Stomach (tissue), 9 donors: ENCODE results near the gene RARG. TPM values are rescaled to one million over a fixed set of nuclear protein-coding genes. Genes with fewer than 3 reads are reported as not detected.
"Not testable (repeated sequence)": the region's sequence is repeated elsewhere in the genome, so short reads cannot be mapped to it uniquely, and the experiment has no call there.

Experiments used
- DNase-seq, 2 donors: peaks; one replicate each; pipeline versions ENCODE4 v3.0.0 to v3.0.0-alpha.2; 2013 to 2019
- H3K27ac ChIP-seq, 5 donors: fragments of 200-600 bp in 4 of 5; sonication (generic) in 4 of 5; one replicate each; pipeline ENCODE4 v1.5.1; 2013 to 2019; ENCODE audit warnings: mild to moderate bottlenecking in 1 of 5, moderate library complexity in 1 of 5
- H3K27me3 ChIP-seq, 3 donors: fragments of 200-600 bp; sonication (generic); one replicate each; pipeline ENCODE4 v1.5.1; 2017 to 2019; ENCODE audit warnings: mixed run types in 1 of 3
- H3K36me3 ChIP-seq, 4 donors: fragments of 200-600 bp; sonication (generic); 1 replicate in 3 of 4; 2 replicates in 1 of 4; pipeline ENCODE4 v1.5.1; 2016 to 2019
- H3K4me1 ChIP-seq, 4 donors: fragments of 200-600 bp; sonication (generic); one replicate each; pipeline ENCODE4 v1.5.1; 2016 to 2019
- H3K4me3 ChIP-seq, 4 donors: fragments of 200-600 bp; sonication (generic) in 3 of 4; one replicate each; pipeline ENCODE4 v1.5.1; 2016 to 2019; ENCODE audit warnings: mild to moderate bottlenecking in 1 of 4
- H3K9me3 ChIP-seq, 4 donors: fragments of 200-600 bp; sonication (generic); one replicate each; pipeline ENCODE4 v1.5.1; 2016 to 2019
- EP300 ChIP-seq: sonication (generic); formaldehyde crosslinking; IDR thresholded peaks from one replicate; pipeline ENCODE4 v1.6.1; 2017; ENCODE audit warnings: antibody characterized with exemption
- POLR2A ChIP-seq, 4 donors: fragments of 450-650 bp; IDR thresholded peaks; one replicate each; pipeline ENCODE4 v1.6.1; 2016; ENCODE audit warnings: antibody characterized with exemption in 4 of 4, control low read depth in 2 of 4, mild to moderate bottlenecking in 1 of 4, moderate library complexity in 1 of 4
- POLR2AphosphoS5 ChIP-seq, 3 donors: sonication (generic); formaldehyde crosslinking; IDR thresholded peaks; one replicate each; pipeline ENCODE4 v1.6.1; 2016; ENCODE audit warnings: antibody characterized with exemption in 3 of 3
- WGBS, 5 donors: extraction: QIAGEN DNeasy Blood & Tissue Kit in 3 of 5; methylation state at CpG; one replicate each; pipeline versions ENCODE4 v1.1.5 to v1.1.7; 2013 to 2018; 5-methylcytosine and 5-hydroxymethylcytosine counted together
- intact Hi-C: fragments of 100-400 bp; cut with DNase I; formaldehyde crosslinking; loops from one replicate; pipeline ENCODE4 v1.15.1; 2023; ENCODE audit warnings: low total_unique reads
- polyA plus RNA-seq, 3 donors: library from polyadenylated mRNA; stranded (reverse); fragments of 200-250 nt; gene quantifications; one replicate each; pipeline ENCODE4 v1.2.3, GENCODE V29; 2013
- total RNA-seq, 5 donors: library from RNA; depleted of rRNA; stranded (reverse); fragments of >200 nt; gene quantifications; one replicate each; pipeline versions ENCODE4 v1.1.0 to v1.2.3, GENCODE V29; 2014 to 2016
- TF ChIP-seq, protein P1 (sequence below), 7 experiments: fragments of 450-650 bp in 4 of 7; fragments of 200-600 bp in 3 of 7; sonication (generic) in 3 of 7; IDR thresholded peaks; one replicate each; pipeline ENCODE4 v1.5.1; 2016 to 2019; ENCODE audit warnings: antibody characterized with exemption in 7 of 7, control low read depth in 2 of 7, mild to moderate bottlenecking in 1 of 7
- donor health status: healthy with polysubstance abuse.
- donor health status: Bipolar disorder and iron deficiency.
- donor health status: healthy.

The RARG gene
- total and polyA plus RNA-seq, 8 donors, result 2.0 to 37.7 (median 9.6) TPM

GRCh38 chr12:53180931-53181645 is 50.9 kb downstream of the RARG start:
- DNase-seq, result peak; percentile 79 to 95
- Histone ChIP-seq H3K27me3 (no peaks in the 10 kb centered on the region), H3K27ac (peak overlapping the region; percentile 94 to 99 (median 95)), H3K4me1 (peaks cover 27 to 58% (median 41%) of the 10 kb centered on the region in 4 donors), H3K36me3 (peaks cover 29 to 45% (median 44%) of the 10 kb centered on the region in 4 donors), H3K9me3 (no peaks in the 10 kb centered on the region), H3K4me3 (peak overlapping the region; percentile 70 to 90 (median 84))
- WGBS, 5 donors, result 1 to 5% (median 1%) methylated on average over 17 to 51 of the region's 57 CpGs
- intact Hi-C loops, result no loop called here
- TF ChIP-seq POLR2A (IDR thresholded peaks at IDR 0.05), result no peak
- TF ChIP-seq, protein P1, sequence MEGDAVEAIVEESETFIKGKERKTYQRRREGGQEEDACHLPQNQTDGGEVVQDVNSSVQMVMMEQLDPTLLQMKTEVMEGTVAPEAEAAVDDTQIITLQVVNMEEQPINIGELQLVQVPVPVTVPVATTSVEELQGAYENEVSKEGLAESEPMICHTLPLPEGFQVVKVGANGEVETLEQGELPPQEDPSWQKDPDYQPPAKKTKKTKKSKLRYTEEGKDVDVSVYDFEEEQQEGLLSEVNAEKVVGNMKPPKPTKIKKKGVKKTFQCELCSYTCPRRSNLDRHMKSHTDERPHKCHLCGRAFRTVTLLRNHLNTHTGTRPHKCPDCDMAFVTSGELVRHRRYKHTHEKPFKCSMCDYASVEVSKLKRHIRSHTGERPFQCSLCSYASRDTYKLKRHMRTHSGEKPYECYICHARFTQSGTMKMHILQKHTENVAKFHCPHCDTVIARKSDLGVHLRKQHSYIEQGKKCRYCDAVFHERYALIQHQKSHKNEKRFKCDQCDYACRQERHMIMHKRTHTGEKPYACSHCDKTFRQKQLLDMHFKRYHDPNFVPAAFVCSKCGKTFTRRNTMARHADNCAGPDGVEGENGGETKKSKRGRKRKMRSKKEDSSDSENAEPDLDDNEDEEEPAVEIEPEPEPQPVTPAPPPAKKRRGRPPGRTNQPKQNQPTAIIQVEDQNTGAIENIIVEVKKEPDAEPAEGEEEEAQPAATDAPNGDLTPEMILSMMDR (IDR thresholded peaks at IDR 0.05), result peak in 1 of 7 experiments; percentile 36
- no peak for TF ChIP-seq EP300
- TF ChIP-seq POLR2AphosphoS5 (IDR thresholded peaks at IDR 0.05), result no peak

- H3K27me3 ChIP-seq, result no peaks in the 10 kb centered on the region
- WGBS, 5 donors, result 0 to 1% (median 0%) methylated on average over 28 to 70 of the region's 70 CpGs
- peaks cover 22 to 38% (median 37%) of the 10 kb centered on the region in 4 donors for H3K36me3 ChIP-seq
- H3K4me1 ChIP-seq, result peaks cover 27 to 60% (median 45%) of the 10 kb centered on the region in 4 donors
- DNase-seq, result peak; percentile 97 to 99
- peak within 1 kb of the TSS; percentile 70 to 90 (median 84) for H3K4me3 ChIP-seq
- H3K9me3 ChIP-seq, result no peaks in the 10 kb centered on the region
- intact Hi-C loops, result no loop called here
- TF ChIP-seq, protein P1 (IDR thresholded peaks at IDR 0.05), result no peak
- TF ChIP-seq POLR2AphosphoS5 (IDR thresholded peaks at IDR 0.05) (peak; percentile 83 to 95 (median 85)), POLR2A (IDR thresholded peaks at IDR 0.05) (peak in 1 of 4 donors; percentile 51), EP300 (no peak)
- H3K27ac ChIP-seq, result peak within 1 kb of the TSS; percentile 94 to 99 (median 95)
Observed at GRCh38 chr12:53180220-53180930, 51.6 kb downstream of the RARG start, which contains the start of the genes CSAD and ZNF740. CSAD (minus strand) TSS chr12:53180925; CDS start chr12:53173470, 7,455 bp downstream. ZNF740 (plus strand) TSS chr12:53180722; CDS start chr12:53181984, 1,262 bp downstream.

DNA sequence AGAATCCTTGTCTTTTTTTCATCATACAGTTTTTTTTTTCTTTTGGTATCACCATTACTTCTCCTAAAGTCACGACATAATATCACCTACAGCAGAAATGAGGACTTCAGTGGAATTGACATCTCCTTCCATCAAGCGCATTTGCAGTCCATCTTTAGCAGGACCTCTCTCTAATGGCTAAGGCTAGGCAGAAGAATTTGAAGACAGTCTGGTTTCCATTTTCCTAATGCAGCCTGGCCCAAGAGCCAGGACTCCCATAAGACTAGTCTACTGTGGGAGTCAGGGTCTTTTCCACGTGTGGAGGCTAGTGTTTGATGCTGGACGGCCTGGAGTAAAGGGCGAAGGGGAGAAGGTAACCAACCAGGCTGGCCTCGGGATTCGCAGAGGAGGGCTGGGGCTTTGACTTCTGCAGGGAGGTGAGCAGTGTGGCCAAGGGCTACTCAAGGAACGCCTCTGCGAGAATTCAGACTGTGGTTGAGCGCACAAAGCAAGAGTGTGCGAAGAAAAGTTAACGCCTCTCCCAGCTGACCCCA is 52.3 kb downstream of the RARG start:
- H3K4me3 ChIP-seq, result peak overlapping the region; percentile 70 to 90 (median 84)
- TF ChIP-seq EP300, result no peak
- no peak for TF ChIP-seq POLR2A (IDR thresholded peaks at IDR 0.05)
- TF ChIP-seq POLR2AphosphoS5 (IDR thresholded peaks at IDR 0.05), result no peak
- TF ChIP-seq, protein P1 (IDR thresholded peaks at IDR 0.05), result no peak
- WGBS, 5 donors, result 14 to 17% (median 14%) methylated on average over 10 to 12 of the region's 12 CpGs
- H3K36me3 ChIP-seq, result peaks cover 16 to 32% (median 30%) of the 10 kb centered on the region in 4 donors
- no peaks in the 10 kb centered on the region for H3K9me3 ChIP-seq
- no peak for DNase-seq
- intact Hi-C loops, result no loop called here
- no peaks in the 10 kb centered on the region for H3K27me3 ChIP-seq
- H3K27ac ChIP-seq, result peak overlapping the region; percentile 94 to 99 (median 95)
- peaks cover 27 to 60% (median 48%) of the 10 kb centered on the region in 4 donors for H3K4me1 ChIP-seq

GRCh38 chr12:53178803-53179202 is 53.2 kb downstream of the RARG start:
- peaks cover 11 to 22% (median 21%) of the 10 kb centered on the region in 4 donors for H3K36me3 ChIP-seq
- H3K4me3 ChIP-seq, H3K9me3 ChIP-seq, H3K27me3 ChIP-seq, intact Hi-C loops, DNase-seq: not testable (repeated sequence)
- peaks cover 26 to 52% (median 45%) of the 10 kb centered on the region in 4 donors for H3K4me1 ChIP-seq
- WGBS, 5 donors, result 92 to 96% (median 95%) methylated on average over 14 of the region's 14 CpGs
- H3K27ac ChIP-seq, result peak overlapping the region in 2 of 5 donors; percentile 95 to 96

GRCh38 chr12:53177447-53177846 is 54.6 kb downstream of the RARG start:
- Histone ChIP-seq H3K36me3 (peaks cover 0 to 13% (median 9%) of the 10 kb centered on the region in 4 donors), H3K4me1 (peaks cover 12 to 39% (median 31%) of the 10 kb centered on the region in 4 donors)
- H3K27ac ChIP-seq, H3K9me3 ChIP-seq, DNase-seq, H3K4me3 ChIP-seq, intact Hi-C loops, H3K27me3 ChIP-seq: not testable (repeated sequence)
- WGBS, 5 donors, result 92 to 97% (median 93%) methylated on average over 6 of the region's 6 CpGs
